ENCODE measurements around the gene NAP1L4. TPM values are rescaled to one million over a fixed set of nuclear protein-coding genes. Genes with fewer than 3 reads are reported as not detected.
A peak's percentile ranks its signal among the peaks of the same experiment; 100 is the strongest.

NAP1L4 gene
- total RNA-seq, 1 donor from 2014 or later: 148 TPM

GRCh38 chr11:3022982-3023381, 30.9 kb upstream of the NAP1L4 start:
- Mint-ChIP-seq H3K4me3 (ENCODE audit: unreplicated experiment) (no peak overlapping the region), H3K27ac (ENCODE audit: unreplicated experiment) (peak overlapping the region; percentile 84), H3K36me3 (ENCODE audit: unreplicated experiment) (peaks cover 38% of the 10 kb centered on the region), H3K27me3 (ENCODE audit: unreplicated experiment) (no peaks in the 10 kb centered on the region), H3K4me1 (ENCODE audit: unreplicated experiment) (peaks cover 30% of the 10 kb centered on the region), H3K9me3 (ENCODE audit: unreplicated experiment) (no peaks in the 10 kb centered on the region)
- no peak for TF ChIP-seq CTCF (IDR thresholded peaks at IDR 0.05)
- DNase-seq (ENCODE audit: extremely low spot score, unreplicated experiment): no peak

DNA sequence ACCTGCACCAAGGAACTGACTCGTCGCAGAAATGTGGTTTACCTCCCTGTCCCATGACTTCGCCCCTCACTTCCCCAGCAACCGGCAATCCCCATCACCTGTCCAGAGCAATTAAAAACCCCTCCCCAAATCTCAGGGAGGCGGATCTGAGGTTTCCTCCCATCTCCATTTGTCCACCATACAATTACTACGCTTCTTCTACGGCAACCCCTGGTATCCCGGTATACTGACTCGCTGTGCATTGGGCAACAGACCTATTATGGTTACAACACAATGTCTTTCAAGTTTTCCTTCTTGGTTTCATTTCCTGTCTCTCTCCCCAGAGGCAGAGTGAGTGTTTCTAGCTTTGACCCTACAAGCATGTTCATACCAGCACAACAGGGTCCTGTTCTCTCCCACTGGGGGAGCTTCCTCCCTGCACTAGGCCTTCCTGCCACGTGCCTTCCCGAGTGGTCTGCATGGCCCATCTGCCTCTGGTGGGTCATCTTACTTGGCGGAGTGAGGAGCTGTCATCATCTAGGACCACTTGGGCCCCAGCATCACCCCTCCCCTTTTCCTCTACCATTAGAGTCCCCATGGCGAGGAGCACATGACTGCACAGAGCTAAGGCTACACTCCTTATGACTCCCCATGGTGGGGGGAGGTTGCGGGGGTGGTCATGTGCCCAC, 30.3 kb upstream of the NAP1L4 start:
- peaks cover 42% of the 10 kb centered on the region for H3K36me3 Mint-ChIP-seq (ENCODE audit: unreplicated experiment)
- TF ChIP-seq CTCF (IDR thresholded peaks at IDR 0.05): no peak
- no peak for DNase-seq (ENCODE audit: extremely low spot score, unreplicated experiment)
- H3K4me1 Mint-ChIP-seq (ENCODE audit: unreplicated experiment): peaks cover 30% of the 10 kb centered on the region
- no peaks in the 10 kb centered on the region for H3K9me3 Mint-ChIP-seq (ENCODE audit: unreplicated experiment)
- peak overlapping the region; percentile 11 for H3K4me3 Mint-ChIP-seq (ENCODE audit: unreplicated experiment)
- no peaks in the 10 kb centered on the region for H3K27me3 Mint-ChIP-seq (ENCODE audit: unreplicated experiment)
- peak overlapping the region; percentile 84 for H3K27ac Mint-ChIP-seq (ENCODE audit: unreplicated experiment)

- TF ChIP-seq CTCF (IDR thresholded peaks at IDR 0.05): peak; percentile 59
- Mint-ChIP-seq H3K27ac (ENCODE audit: unreplicated experiment) (no peak overlapping the region), H3K36me3 (ENCODE audit: unreplicated experiment) (peaks cover 41% of the 10 kb centered on the region), H3K4me1 (ENCODE audit: unreplicated experiment) (peaks cover 30% of the 10 kb centered on the region), H3K9me3 (ENCODE audit: unreplicated experiment) (no peaks in the 10 kb centered on the region), H3K27me3 (ENCODE audit: unreplicated experiment) (no peaks in the 10 kb centered on the region), H3K4me3 (ENCODE audit: unreplicated experiment) (no peak overlapping the region)
- no peak for DNase-seq (ENCODE audit: extremely low spot score, unreplicated experiment)
Measured at GRCh38 chr11:3021125-3021524, 29.0 kb upstream of the NAP1L4 start.

DNA sequence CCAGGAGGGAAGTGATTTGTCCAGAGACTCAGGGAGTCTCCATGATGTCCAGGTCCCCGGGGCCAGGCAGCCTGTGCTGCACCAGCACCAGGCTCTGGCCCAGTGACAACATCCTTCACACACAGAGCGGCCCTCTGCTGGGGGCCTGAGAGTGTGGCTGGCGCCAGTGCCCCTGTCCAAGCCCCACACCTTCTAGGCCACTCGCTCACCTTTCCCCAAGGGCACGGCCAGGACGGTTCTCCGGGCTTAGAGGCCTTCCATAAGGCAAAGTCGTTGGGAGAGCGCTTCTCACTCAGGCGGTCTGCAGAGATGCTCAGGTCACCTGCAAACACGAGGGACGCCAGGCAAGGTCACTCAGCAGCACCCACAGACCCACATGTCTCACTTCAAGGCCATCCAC, 27.9 kb upstream of the NAP1L4 start:
- H3K27ac Mint-ChIP-seq (ENCODE audit: unreplicated experiment): no peak overlapping the region
- no peaks in the 10 kb centered on the region for H3K27me3 Mint-ChIP-seq (ENCODE audit: unreplicated experiment)

GRCh38 chr11:3018596-3018995, 26.5 kb upstream of the NAP1L4 start:
- no peaks in the 10 kb centered on the region for H3K27me3 Mint-ChIP-seq (ENCODE audit: unreplicated experiment)
- no peak overlapping the region for H3K4me3 Mint-ChIP-seq (ENCODE audit: unreplicated experiment)
- no peak for DNase-seq (ENCODE audit: extremely low spot score, unreplicated experiment)
- H3K4me1 Mint-ChIP-seq (ENCODE audit: unreplicated experiment): peaks cover 37% of the 10 kb centered on the region
- no peak overlapping the region for H3K27ac Mint-ChIP-seq (ENCODE audit: unreplicated experiment)
- peaks cover 51% of the 10 kb centered on the region for H3K36me3 Mint-ChIP-seq (ENCODE audit: unreplicated experiment)
- H3K9me3 Mint-ChIP-seq (ENCODE audit: unreplicated experiment): no peaks in the 10 kb centered on the region
- TF ChIP-seq CTCF (IDR thresholded peaks at IDR 0.05): no peak

More for the DNA sequence above, 27.9 kb upstream of the NAP1L4 start:
- Mint-ChIP-seq H3K9me3 (ENCODE audit: unreplicated experiment) (no peaks in the 10 kb centered on the region), H3K4me3 (ENCODE audit: unreplicated experiment) (no peak overlapping the region), H3K36me3 (ENCODE audit: unreplicated experiment) (peaks cover 43% of the 10 kb centered on the region), H3K4me1 (ENCODE audit: unreplicated experiment) (peaks cover 30% of the 10 kb centered on the region)
- TF ChIP-seq CTCF (IDR thresholded peaks at IDR 0.05): no peak
- DNase-seq (ENCODE audit: extremely low spot score, unreplicated experiment): no peak
